Activated CD8-positive, alpha-beta memory T cell treated with anti-CD3 and anti-CD28 coated beads, Interleukin-2, amount 50 U/mL, for 1 hour (primary cell): ENCODE measurements around the gene FIG4.
A peak's percentile ranks its signal among the peaks of the same experiment; 100 is the strongest.
"Not testable (repeated sequence)": the region's sequence is repeated elsewhere in the genome, so short reads cannot be mapped to it uniquely, and the experiment has no call there.

Experiments used
- DNase-seq: peaks from one replicate; pipeline ENCODE4 v3.0.0-alpha.2; 2020; ENCODE audit errors: extremely low read depth

Gene FIG4

DNA sequence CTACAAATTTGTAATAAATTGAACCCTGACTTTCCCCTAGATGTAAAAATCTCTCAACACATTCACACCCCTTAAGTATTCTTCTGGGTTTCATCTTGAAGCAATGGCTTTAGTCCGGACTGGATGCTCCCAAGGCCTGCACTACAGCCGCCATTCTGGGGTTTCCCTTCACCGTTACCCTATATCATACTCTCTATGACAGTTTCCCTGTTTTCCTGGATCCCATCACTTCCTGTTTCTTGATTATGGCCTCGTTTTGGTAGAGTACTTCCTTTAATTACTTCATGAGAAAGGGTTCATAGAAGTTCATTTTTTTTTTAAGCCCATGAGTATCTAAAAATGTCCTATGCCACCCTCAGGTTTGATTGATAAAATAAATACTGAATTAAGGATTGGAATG is 11.7 kb downstream of the FIG4 start:
- DNase-seq = no peak

- DNase-seq = peak; percentile 14
Observed at GRCh38 chr6:109705258-109705657, 14.2 kb downstream of the FIG4 start.

DNA sequence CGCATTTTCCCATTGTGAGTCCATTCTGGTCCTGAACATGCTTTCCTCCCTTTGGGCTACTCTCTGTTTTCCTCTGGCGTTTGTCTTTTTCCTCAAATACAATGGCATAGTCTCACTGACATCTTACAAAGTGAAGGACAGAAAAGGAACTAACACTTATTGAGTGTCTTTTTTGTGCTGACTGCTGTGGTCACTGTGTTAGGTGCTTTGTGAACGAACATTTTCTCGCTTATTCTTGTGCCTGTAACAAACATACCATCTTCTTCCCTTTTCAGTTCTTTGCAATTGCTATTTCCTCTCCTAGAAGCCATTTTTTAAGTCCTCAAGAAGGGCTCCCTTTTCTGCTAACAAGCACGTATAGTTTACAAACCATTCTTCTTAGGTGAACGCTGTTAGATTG is 15.4 kb downstream of the FIG4 start:
- no peak for DNase-seq

DNA sequence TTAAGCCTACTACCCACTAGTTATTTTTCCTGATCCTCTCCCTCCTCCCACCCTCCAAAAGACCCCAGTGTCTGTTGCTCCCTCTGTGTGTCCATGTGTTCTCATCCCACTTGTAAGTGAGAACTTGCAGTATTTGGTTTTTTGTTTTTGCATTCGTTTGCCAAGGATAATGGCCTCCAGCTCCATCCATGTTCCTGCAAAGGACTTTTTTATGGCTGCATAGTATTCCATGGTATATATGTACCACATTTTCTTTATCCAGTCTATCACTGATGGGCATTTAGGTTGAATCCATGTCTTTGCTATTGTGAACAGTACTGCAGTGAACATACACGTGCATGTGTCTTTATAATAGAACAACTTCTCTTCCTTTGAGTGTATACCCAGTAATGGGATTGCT is 17.0 kb downstream of the FIG4 start:
- DNase-seq = not testable (repeated sequence)

GRCh38 chr6:109713097-109713496 is 22.0 kb downstream of the FIG4 start:
- DNase-seq = no peak

DNA sequence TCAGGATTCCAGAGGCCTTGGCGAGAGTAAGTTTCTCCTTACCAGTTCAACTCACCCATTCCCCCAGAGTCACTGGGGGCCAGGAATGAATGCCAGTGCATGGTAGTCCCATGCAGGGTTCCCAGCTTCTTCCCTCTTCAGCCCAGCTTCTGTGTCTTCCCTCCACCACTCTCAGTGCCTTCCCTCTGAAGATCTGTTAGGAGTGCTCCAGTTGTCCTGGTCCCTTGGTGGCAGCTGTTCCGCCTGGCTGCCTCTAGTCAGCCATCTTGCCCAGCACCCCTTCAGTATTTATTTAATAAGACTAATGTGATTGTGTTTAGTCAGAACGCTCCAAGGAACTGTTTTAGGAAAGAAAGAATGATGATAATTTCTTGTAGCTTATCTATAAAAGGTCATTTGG is 23.1 kb downstream of the FIG4 start:
- no peak for DNase-seq

DNA sequence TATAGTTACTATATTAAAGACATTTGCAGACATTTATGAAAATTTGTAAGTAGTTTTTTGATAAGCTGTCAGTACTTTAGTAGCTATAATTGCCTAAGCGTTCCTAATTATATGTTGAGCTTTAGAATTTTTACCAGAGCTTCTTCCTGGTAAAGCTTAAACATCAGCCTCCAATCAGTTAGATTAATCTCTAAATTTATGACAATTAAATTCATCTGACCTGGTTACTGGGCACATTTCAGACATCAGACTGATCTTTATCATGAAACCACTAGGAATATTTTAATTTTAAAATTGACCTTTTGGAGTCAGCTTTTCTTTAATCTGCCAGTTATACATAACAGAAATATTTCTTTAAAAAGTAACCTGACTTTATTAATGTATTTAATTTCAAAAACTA is 23.5 kb downstream of the FIG4 start:
- no peak for DNase-seq

GRCh38 chr6:109715616-109716015 is 24.5 kb downstream of the FIG4 start:
- DNase-seq = no peak

GRCh38 chr6:109717971-109718370 is 26.9 kb downstream of the FIG4 start:
- no peak for DNase-seq

GRCh38 chr6:109718991-109719390 is 27.9 kb downstream of the FIG4 start:
- no peak for DNase-seq

DNA sequence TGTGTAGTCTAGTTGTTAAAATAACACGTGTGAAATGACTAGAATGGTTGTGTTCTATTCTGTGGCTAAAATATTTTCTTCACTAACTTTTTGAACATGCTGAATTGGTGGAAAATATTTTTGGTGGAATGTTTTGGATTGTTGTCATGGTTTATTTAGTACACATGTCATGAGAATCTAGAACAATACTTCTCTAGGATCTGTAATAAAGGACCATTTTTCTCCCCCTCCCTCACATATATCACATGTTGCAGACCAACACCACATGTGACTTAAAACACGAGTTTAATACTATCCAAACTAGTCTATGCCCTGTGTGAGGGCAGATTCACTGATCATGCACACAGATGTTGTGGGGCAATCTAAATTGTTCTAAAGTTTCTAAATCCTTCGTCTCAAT is 29.2 kb downstream of the FIG4 start:
- no peak for DNase-seq

DNA sequence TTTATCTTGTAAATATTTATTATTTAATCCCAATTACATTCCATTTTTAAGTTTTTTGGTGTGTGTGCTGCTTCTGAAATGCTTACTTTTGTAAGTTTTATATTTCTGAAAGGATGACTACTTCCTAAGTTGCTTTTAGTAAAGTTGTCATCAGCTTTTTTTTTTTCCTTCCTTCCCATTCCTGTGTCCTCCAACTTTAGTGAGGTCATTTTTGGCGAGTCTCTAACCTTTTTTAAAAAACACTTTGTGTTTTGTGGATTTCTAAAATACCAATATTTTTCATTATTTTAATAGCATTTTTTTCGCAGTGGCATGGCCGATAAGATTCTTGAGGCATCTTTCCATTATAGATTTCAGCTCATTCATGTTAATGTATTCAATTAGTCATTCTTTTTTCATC is 30.9 kb downstream of the FIG4 start:
- no peak for DNase-seq

GRCh38 chr6:109722564-109723254 is 31.6 kb downstream of the FIG4 start:
- DNase-seq = no peak

DNA sequence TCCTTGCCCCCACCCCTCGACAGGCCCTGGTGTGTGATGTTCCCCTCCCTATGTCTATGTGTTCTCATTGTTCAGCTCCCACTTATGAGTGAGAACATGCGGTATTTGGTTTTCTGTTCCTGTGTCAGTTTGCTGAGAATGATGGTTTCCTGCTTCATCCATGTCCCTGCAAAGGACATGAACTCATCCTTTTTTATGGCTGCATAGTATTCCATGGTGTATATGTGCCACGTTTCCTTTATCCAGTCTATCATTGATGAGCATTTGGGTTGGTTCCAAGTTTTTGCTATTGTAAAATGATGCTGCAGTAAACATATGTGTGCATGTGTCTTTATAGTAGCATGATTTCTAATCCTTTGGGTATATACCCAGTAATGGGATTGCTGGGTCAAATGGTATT is 34.2 kb downstream of the FIG4 start:
- not testable (repeated sequence) for DNase-seq

- no peak for DNase-seq
Observed at GRCh38 chr6:109736273-109737025, 45.4 kb downstream of the FIG4 start.

DNA sequence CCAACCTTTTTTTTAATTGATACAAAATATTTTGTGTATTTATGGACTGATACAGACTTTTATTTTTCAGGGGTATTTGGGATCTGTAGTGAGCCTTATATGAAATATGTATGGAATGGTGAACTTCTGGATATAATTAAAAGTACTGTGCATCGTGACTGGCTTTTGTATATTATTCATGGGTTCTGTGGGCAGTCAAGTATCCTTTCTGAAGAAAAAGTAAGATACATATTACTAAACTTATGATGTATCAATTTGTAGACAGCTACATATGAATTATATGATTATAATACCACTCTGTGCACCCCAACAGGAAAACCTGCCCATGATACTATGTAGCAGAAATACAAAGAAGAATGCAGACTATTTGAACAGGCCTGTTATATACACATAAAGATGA is 47.2 kb downstream of the FIG4 start:
- no peak for DNase-seq

- no peak for DNase-seq
Observed at GRCh38 chr6:109738667-109739066, 47.6 kb downstream of the FIG4 start.

GRCh38 chr6:109739686-109740085 is 48.6 kb downstream of the FIG4 start:
- no peak for DNase-seq

GRCh38 chr6:109740787-109741186 is 49.7 kb downstream of the FIG4 start:
- DNase-seq = no peak

DNA sequence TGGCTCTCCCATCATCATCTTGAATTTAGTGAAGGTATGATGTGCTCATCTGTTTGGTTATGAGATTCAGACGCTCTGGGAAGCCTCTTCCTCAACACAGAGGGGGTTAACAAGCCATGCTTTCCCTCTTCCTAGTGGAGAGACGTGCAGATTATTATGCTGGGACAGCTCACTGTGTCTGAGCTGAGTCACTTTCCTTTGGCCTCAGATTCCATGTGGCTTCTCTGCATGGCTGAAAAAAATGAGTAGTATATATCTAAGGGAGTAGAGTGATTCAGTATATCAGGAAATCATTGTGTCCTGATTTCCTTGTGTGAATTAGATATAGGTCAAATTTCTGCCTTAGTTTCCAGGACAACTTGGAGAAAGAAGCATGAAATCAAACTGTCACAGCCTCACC is 52.6 kb downstream of the FIG4 start:
- DNase-seq = no peak

GRCh38 chr6:109744779-109745178 is 53.7 kb downstream of the FIG4 start:
- not testable (repeated sequence) for DNase-seq

GRCh38 chr6:109747221-109747620 is 56.1 kb downstream of the FIG4 start:
- no peak for DNase-seq

GRCh38 chr6:109759098-109759955 is 68.2 kb downstream of the FIG4 start:
- DNase-seq = no peak
